Tibial artery (tissue), 4 donors: ENCODE measurements around the gene CSF2.
A peak's percentile ranks its signal among the peaks of the same experiment; 100 is the strongest.

Experiments
- DNase-seq, 2 donors: peaks; one replicate each; pipeline ENCODE4 v3.0.0-alpha.2; 2019
- H3K27ac ChIP-seq, 2 donors: fragments of 200-600 bp; sonication (generic) in 1 of 2; 1 replicate in 1 of 2; 2 replicates in 1 of 2; pipeline ENCODE4 v1.5.1; 2018 to 2019; ENCODE audit warnings: mild to moderate bottlenecking in 1 of 2
- H3K27me3 ChIP-seq, 2 donors: fragments of 200-600 bp; sonication (generic) in 1 of 2; one replicate each; pipeline versions ENCODE4 v1.5.1 to v1.6.0; 2016 to 2019
- H3K36me3 ChIP-seq, 3 donors: fragments of 200-600 bp; sonication (generic) in 2 of 3; one replicate each; pipeline ENCODE4 v1.5.1; 2016 to 2019; ENCODE audit warnings: mild to moderate bottlenecking in 2 of 3
- H3K4me1 ChIP-seq, 4 donors: fragments of 200-600 bp; sonication (generic) in 2 of 4; 1 replicate in 3 of 4; 2 replicates in 1 of 4; pipeline ENCODE4 v1.5.1; 2016 to 2019
- H3K4me3 ChIP-seq, 2 donors: fragments of 200-600 bp; sonication (generic) in 1 of 2; 1 replicate in 1 of 2; 2 replicates in 1 of 2; pipeline ENCODE4 v1.5.1; 2018 to 2019; ENCODE audit warnings: mild to moderate bottlenecking in 2 of 2
- H3K9me3 ChIP-seq, 3 donors: fragments of 200-600 bp; sonication (generic) in 1 of 3; one replicate each; pipeline ENCODE4 v1.5.1; 2016 to 2019
- CTCF ChIP-seq, 2 experiments: fragments of 200-600 bp in 1 of 2; fragments of 450-650 bp in 1 of 2; IDR thresholded peaks; one replicate each; pipeline ENCODE4 v1.5.1; 2017 to 2019; ENCODE audit warnings: antibody characterized with exemption in 2 of 2, mild to moderate bottlenecking in 1 of 2, moderate library complexity in 1 of 2
- intact Hi-C: fragments of 100-400 bp; cut with DNase I; formaldehyde crosslinking; loops from one replicate; pipeline ENCODE4 v1.15.0; 2023; ENCODE audit warnings: low total_unique reads

Gene CSF2

GRCh38 chr5:132094393-132095076 is 20.9 kb downstream of the CSF2 start:
- Histone ChIP-seq H3K27me3 (no peaks in the 10 kb centered on the region), H3K36me3 (no peaks in the 10 kb centered on the region), H3K9me3 (no peaks in the 10 kb centered on the region), H3K27ac (no peak overlapping the region), H3K4me1 (no peaks in the 10 kb centered on the region), H3K4me3 (no peak overlapping the region)
- intact Hi-C loops, result no loop called here
- peak in 1 of 2 donors; percentile 50 for DNase-seq
- no peak for TF ChIP-seq CTCF (IDR thresholded peaks at IDR 0.05)

GRCh38 chr5:132095077-132095410 is 21.5 kb downstream of the CSF2 start:
- Histone ChIP-seq H3K27ac (no peak overlapping the region), H3K27me3 (no peaks in the 10 kb centered on the region), H3K4me3 (no peak overlapping the region), H3K4me1 (no peaks in the 10 kb centered on the region), H3K9me3 (no peaks in the 10 kb centered on the region), H3K36me3 (no peaks in the 10 kb centered on the region)
- intact Hi-C loops, result no loop called here
- no peak for TF ChIP-seq CTCF (IDR thresholded peaks at IDR 0.05)
- peak in 1 of 2 donors; percentile 44 for DNase-seq

- peak in 1 of 2 donors; percentile 35 for DNase-seq
- intact Hi-C loops, result no loop called here
- TF ChIP-seq CTCF (IDR thresholded peaks at IDR 0.05), result no peak
- Histone ChIP-seq H3K4me1 (no peaks in the 10 kb centered on the region), H3K4me3 (no peak overlapping the region), H3K9me3 (no peaks in the 10 kb centered on the region), H3K27ac (no peak overlapping the region), H3K27me3 (no peaks in the 10 kb centered on the region), H3K36me3 (no peaks in the 10 kb centered on the region)
These were observed 21.9 kb downstream of the CSF2 start for GRCh38 chr5:132095424-132095972.

- DNase-seq, result no peak
These were observed 23.3 kb downstream of the CSF2 start for GRCh38 chr5:132096904-132097303.

GRCh38 chr5:132098151-132098594 is 24.6 kb downstream of the CSF2 start:
- no peak for DNase-seq
- no peaks in the 10 kb centered on the region for H3K9me3 ChIP-seq
- H3K4me3 ChIP-seq, result no peak overlapping the region
- H3K36me3 ChIP-seq, result no peaks in the 10 kb centered on the region
- intact Hi-C loops, result no loop called here
- no peak overlapping the region for H3K27ac ChIP-seq
- no peak for TF ChIP-seq CTCF (IDR thresholded peaks at IDR 0.05)
- H3K4me1 ChIP-seq, result peaks cover 0 to 7% (median 5%) of the 10 kb centered on the region in 4 donors
- no peaks in the 10 kb centered on the region for H3K27me3 ChIP-seq

More at GRCh38 chr5:132096904-132097303, 23.3 kb downstream of the CSF2 start:
- H3K4me3 ChIP-seq, result no peak overlapping the region
- TF ChIP-seq CTCF (IDR thresholded peaks at IDR 0.05), result no peak
- intact Hi-C loops, result no loop called here
- no peak overlapping the region for H3K27ac ChIP-seq
- H3K4me1 ChIP-seq, result no peaks in the 10 kb centered on the region
- H3K36me3 ChIP-seq, result no peaks in the 10 kb centered on the region
- no peaks in the 10 kb centered on the region for H3K9me3 ChIP-seq
- H3K27me3 ChIP-seq, result no peaks in the 10 kb centered on the region
